ENCODE results near the gene DNHD1.

The DNHD1 gene

DNA sequence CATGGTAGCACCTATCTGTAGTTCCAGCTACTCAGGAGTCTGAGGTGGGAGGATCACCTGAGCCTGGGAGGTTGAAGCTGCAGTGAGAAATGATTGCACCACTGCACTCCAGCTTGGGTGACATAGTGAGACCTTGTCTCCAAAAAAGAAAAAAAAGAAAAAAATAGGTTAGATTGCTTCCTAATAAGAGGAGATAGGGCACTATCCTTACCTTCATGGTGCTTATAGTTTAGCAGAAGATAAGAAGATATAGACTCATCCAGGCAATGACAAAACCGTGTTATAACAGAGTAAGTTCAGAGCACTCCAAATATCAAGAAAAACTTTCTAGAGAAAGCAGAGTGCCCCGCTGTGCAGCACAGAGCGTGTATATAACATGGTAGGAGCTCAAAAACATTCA is 64.2 kb downstream of the DNHD1 start:
- Histone ChIP-seq H3K4me2 (ENCODE audit: low read depth, low read length, poor library complexity, severe bottlenecking) (no peak overlapping the region), H3K4me1 (ENCODE audit: insufficient read depth, low read length, poor library complexity, severe bottlenecking) (no peaks in the 10 kb centered on the region), H3K36me3 (ENCODE audit: insufficient read depth, low read length) (no peaks in the 10 kb centered on the region), H3K9ac (ENCODE audit: low read depth, low read length, poor library complexity, severe bottlenecking) (no peak overlapping the region), H3K4me3 (ENCODE audit: low read length, poor library complexity, severe bottlenecking) (no peak overlapping the region), H3K9me2 (replicated peaks; ENCODE audit: low read depth, low read length) (no peaks in the 10 kb centered on the region), H3K79me2 (ENCODE audit: insufficient read depth, low read length) (no peaks in the 10 kb centered on the region), H2AFZ (ENCODE audit: low read length) (no peak overlapping the region), H4K20me1 (ENCODE audit: insufficient read depth, low read length, poor library complexity, severe bottlenecking) (no peaks in the 10 kb centered on the region), H3K9me3 (ENCODE audit: insufficient read depth, low read depth, low read length) (no peaks in the 10 kb centered on the region), H3K27me3 (ENCODE audit: insufficient read depth, low read length, poor library complexity, severe bottlenecking) (no peaks in the 10 kb centered on the region), H3F3A (ENCODE audit: low read depth) (no peaks in the 10 kb centered on the region)
- TF ChIP-seq EZH2phosphoT487 (IDR thresholded peaks at IDR 0.05; ENCODE audit: borderline replicate concordance), result no peak
- TF ChIP-seq, protein P1, sequence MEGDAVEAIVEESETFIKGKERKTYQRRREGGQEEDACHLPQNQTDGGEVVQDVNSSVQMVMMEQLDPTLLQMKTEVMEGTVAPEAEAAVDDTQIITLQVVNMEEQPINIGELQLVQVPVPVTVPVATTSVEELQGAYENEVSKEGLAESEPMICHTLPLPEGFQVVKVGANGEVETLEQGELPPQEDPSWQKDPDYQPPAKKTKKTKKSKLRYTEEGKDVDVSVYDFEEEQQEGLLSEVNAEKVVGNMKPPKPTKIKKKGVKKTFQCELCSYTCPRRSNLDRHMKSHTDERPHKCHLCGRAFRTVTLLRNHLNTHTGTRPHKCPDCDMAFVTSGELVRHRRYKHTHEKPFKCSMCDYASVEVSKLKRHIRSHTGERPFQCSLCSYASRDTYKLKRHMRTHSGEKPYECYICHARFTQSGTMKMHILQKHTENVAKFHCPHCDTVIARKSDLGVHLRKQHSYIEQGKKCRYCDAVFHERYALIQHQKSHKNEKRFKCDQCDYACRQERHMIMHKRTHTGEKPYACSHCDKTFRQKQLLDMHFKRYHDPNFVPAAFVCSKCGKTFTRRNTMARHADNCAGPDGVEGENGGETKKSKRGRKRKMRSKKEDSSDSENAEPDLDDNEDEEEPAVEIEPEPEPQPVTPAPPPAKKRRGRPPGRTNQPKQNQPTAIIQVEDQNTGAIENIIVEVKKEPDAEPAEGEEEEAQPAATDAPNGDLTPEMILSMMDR (conservative IDR thresholded peaks at IDR 0.05; ENCODE audit: low read length), result no peak

DNA sequence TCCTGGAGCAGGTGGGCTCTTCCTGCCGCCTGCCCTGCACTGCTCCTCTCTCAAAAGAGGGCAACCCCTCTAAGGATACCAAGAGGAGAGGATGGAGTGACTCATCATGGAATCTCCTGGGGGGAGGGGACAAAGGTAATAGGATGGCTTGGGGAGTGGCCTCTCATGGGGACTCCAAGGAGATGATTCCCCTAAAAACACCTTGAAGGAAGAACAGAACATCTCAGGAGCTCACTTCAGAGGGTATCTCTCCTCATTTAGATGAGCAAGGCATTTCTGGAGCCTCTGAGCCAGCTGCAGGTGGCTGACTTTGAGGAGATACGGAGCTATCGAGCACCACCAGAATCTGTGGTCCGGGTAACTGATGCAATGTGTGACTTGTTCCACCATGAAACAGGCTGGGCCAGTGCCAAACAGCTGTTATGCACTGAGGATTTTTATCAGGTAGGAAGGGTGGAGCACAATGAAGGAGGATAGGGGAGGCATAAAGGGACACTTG is 66.1 kb downstream of the DNHD1 start:
- H4K20me1 ChIP-seq (ENCODE audit: insufficient read depth, low read length, poor library complexity, severe bottlenecking), result no peaks in the 10 kb centered on the region

DNA sequence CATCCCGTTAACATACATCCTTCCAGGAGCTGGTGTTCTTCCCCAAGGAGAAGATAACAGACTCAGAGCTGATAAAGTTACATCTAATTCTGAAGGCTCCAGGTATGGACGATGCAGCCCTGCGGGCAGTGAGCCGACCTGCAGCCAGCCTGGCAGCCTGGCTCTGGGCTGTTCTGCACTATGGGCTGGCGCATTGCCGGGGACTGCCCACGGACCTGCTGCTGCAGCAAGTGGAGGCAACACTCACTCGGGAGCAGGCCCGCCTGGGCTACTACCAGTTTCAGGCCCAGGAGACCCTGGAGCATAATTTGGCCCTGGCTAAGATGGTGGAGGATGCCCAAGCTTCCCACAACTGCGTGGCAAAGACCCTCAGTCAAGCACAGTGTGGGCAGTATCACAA is 66.6 kb downstream of the DNHD1 start:
- no peak overlapping the region for H3K4me2 ChIP-seq (ENCODE audit: low read depth, low read length, poor library complexity, severe bottlenecking)
- no peaks in the 10 kb centered on the region for H4K20me1 ChIP-seq (ENCODE audit: insufficient read depth, low read length, poor library complexity, severe bottlenecking)
- H3K9ac ChIP-seq (ENCODE audit: low read depth, low read length, poor library complexity, severe bottlenecking), result no peak overlapping the region
- H2AFZ ChIP-seq (ENCODE audit: low read length), result no peak overlapping the region
- H3K4me3 ChIP-seq (ENCODE audit: low read length, poor library complexity, severe bottlenecking), result no peak overlapping the region
- no peak for TF ChIP-seq EZH2phosphoT487 (IDR thresholded peaks at IDR 0.05; ENCODE audit: borderline replicate concordance)
- no peaks in the 10 kb centered on the region for H3K4me1 ChIP-seq (ENCODE audit: insufficient read depth, low read length, poor library complexity, severe bottlenecking)
- no peaks in the 10 kb centered on the region for H3K9me2 ChIP-seq (replicated peaks; ENCODE audit: low read depth, low read length)
- H3K27me3 ChIP-seq (ENCODE audit: insufficient read depth, low read length, poor library complexity, severe bottlenecking), result no peaks in the 10 kb centered on the region
- no peaks in the 10 kb centered on the region for H3K36me3 ChIP-seq (ENCODE audit: insufficient read depth, low read length)
- no peaks in the 10 kb centered on the region for H3F3A ChIP-seq (ENCODE audit: low read depth)
- no peaks in the 10 kb centered on the region for H3K79me2 ChIP-seq (ENCODE audit: insufficient read depth, low read length)
- H3K9me3 ChIP-seq (ENCODE audit: insufficient read depth, low read depth, low read length), result no peaks in the 10 kb centered on the region

More for the DNA sequence above, 66.1 kb downstream of the DNHD1 start:
- Histone ChIP-seq H3K9ac (ENCODE audit: low read depth, low read length, poor library complexity, severe bottlenecking) (no peak overlapping the region), H3K4me2 (ENCODE audit: low read depth, low read length, poor library complexity, severe bottlenecking) (no peak overlapping the region), H3K36me3 (ENCODE audit: insufficient read depth, low read length) (no peaks in the 10 kb centered on the region), H2AFZ (ENCODE audit: low read length) (no peak overlapping the region), H3F3A (ENCODE audit: low read depth) (no peaks in the 10 kb centered on the region), H3K4me1 (ENCODE audit: insufficient read depth, low read length, poor library complexity, severe bottlenecking) (no peaks in the 10 kb centered on the region), H3K79me2 (ENCODE audit: insufficient read depth, low read length) (no peaks in the 10 kb centered on the region), H3K4me3 (ENCODE audit: low read length, poor library complexity, severe bottlenecking) (no peak overlapping the region), H3K9me2 (replicated peaks; ENCODE audit: low read depth, low read length) (no peaks in the 10 kb centered on the region), H3K27me3 (ENCODE audit: insufficient read depth, low read length, poor library complexity, severe bottlenecking) (no peaks in the 10 kb centered on the region), H3K9me3 (ENCODE audit: insufficient read depth, low read depth, low read length) (no peaks in the 10 kb centered on the region)
- TF ChIP-seq, protein P1 (conservative IDR thresholded peaks at IDR 0.05; ENCODE audit: low read length), result no peak
- TF ChIP-seq EZH2phosphoT487 (IDR thresholded peaks at IDR 0.05; ENCODE audit: borderline replicate concordance), result no peak

DNA sequence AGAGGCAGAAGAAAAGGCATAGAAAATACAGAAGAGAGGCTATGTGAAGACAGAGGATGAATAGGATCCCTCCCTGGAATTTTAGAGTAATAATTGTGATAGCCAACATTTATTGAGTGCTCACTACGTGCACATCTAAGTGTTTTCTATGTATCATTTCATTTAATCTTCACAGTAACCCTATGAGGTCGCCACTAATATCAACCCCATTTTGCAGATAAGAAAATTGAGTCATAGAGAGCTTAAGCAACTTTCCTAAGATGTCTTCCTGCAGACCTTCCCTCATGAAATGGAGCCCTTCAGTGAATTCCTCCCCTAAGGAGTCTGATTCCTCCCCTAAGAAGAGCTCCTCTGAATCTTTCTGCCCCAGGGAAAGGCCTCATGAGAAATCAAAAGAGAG is 68.2 kb downstream of the DNHD1 start:
- H2AFZ ChIP-seq (ENCODE audit: low read length), result no peak overlapping the region
- H3F3A ChIP-seq (ENCODE audit: low read depth), result no peaks in the 10 kb centered on the region
- H3K4me1 ChIP-seq (ENCODE audit: insufficient read depth, low read length, poor library complexity, severe bottlenecking), result no peaks in the 10 kb centered on the region
- H3K4me2 ChIP-seq (ENCODE audit: low read depth, low read length, poor library complexity, severe bottlenecking), result no peak overlapping the region
- no peak overlapping the region for H3K9ac ChIP-seq (ENCODE audit: low read depth, low read length, poor library complexity, severe bottlenecking)
- no peaks in the 10 kb centered on the region for H3K9me3 ChIP-seq (ENCODE audit: insufficient read depth, low read depth, low read length)
- no peak overlapping the region for H3K4me3 ChIP-seq (ENCODE audit: low read length, poor library complexity, severe bottlenecking)
- H3K9me2 ChIP-seq (replicated peaks; ENCODE audit: low read depth, low read length), result no peaks in the 10 kb centered on the region
- H3K36me3 ChIP-seq (ENCODE audit: insufficient read depth, low read length), result no peaks in the 10 kb centered on the region
- H3K27me3 ChIP-seq (ENCODE audit: insufficient read depth, low read length, poor library complexity, severe bottlenecking), result no peaks in the 10 kb centered on the region
- no peaks in the 10 kb centered on the region for H4K20me1 ChIP-seq (ENCODE audit: insufficient read depth, low read length, poor library complexity, severe bottlenecking)
- no peaks in the 10 kb centered on the region for H3K79me2 ChIP-seq (ENCODE audit: insufficient read depth, low read length)
- TF ChIP-seq, protein P1 (conservative IDR thresholded peaks at IDR 0.05; ENCODE audit: low read length), result no peak
- TF ChIP-seq EZH2phosphoT487 (IDR thresholded peaks at IDR 0.05; ENCODE audit: borderline replicate concordance), result no peak

All from Loucy (cell line).